PC-9 (cell line): ENCODE results near the gene PNPLA7. TPM values are rescaled to one million over a fixed set of nuclear protein-coding genes. Genes with fewer than 3 reads are reported as not detected.

Experiments
- BruUV-seq: library from RNA; stranded (reverse); fragments of 400-500 nt; replicated peaks from 2 replicates; lab custom pipeline; 2021; lab: Mats Ljungman, UMichigan
- CTCF ChIA-PET: fragments of 300-600 bp; sonication (Branson Sonifier 250); formaldehyde crosslinking; loops from one replicate; lab custom pipeline; 2022; ENCODE audit warnings: antibody characterized with exemption; lab: Charles Lee
- POLR2A ChIA-PET: fragments of 300-600 bp; sonication (Branson Sonifier 250); formaldehyde crosslinking; loops from one replicate; lab custom pipeline; 2022; ENCODE audit warnings: antibody characterized with exemption; ENCODE audit not compliant: unreplicated experiment; lab: Charles Lee
- DNase-seq, 2 experiments: peaks; one replicate each; pipeline versions ENCODE4 v3.0.0 to v3.0.0-alpha.2; 2015 to 2022; ENCODE audit warnings: mixed read lengths in 1 of 2
- H2AFZ ChIP-seq: fragments of 200-600 bp; sonication (generic); 2 replicates; pipeline ENCODE4 v1.8.1; 2017; ENCODE audit warnings: antibody characterized with exemption
- H3F3A ChIP-seq: fragments of 200-600 bp; sonication (generic); 2 replicates; pipeline ENCODE4 v1.8.1; 2017; ENCODE audit warnings: antibody characterized with exemption, mild to moderate bottlenecking, low read depth; ENCODE audit not compliant: insufficient read depth
- H3K27ac ChIP-seq: fragments of 200-600 bp; sonication (generic); 2 replicates; pipeline ENCODE4 v1.6.1; 2016; ENCODE audit warnings: mixed run types
- H3K27me3 ChIP-seq: fragments of 200-600 bp; sonication (generic); 2 replicates; pipeline ENCODE4 v1.6.1; 2016; ENCODE audit warnings: low read depth, mixed run types; ENCODE audit not compliant: insufficient read depth
- H3K36me3 ChIP-seq: fragments of 200-600 bp; sonication (generic); 2 replicates; pipeline ENCODE4 v1.6.1; 2016; ENCODE audit warnings: low read depth, mixed run types
- H3K4me1 ChIP-seq: fragments of 200-600 bp; sonication (generic); replicated peaks from 2 replicates; pipeline ENCODE4 v1.6.1; 2016; ENCODE audit warnings: mixed run types; ENCODE audit not compliant: insufficient read depth
- H3K4me2 ChIP-seq: fragments of 200-600 bp; sonication (generic); 2 replicates; pipeline ENCODE4 v1.6.1; 2017; ENCODE audit warnings: mixed run types
- H3K4me3 ChIP-seq: fragments of 200-600 bp; sonication (generic); 2 replicates; pipeline ENCODE4 v1.6.1; 2016; ENCODE audit warnings: mixed run types
- H3K79me2 ChIP-seq: fragments of 200-600 bp; sonication (generic); 2 replicates; pipeline ENCODE4 v1.6.1; 2017; ENCODE audit warnings: low read depth, mixed run types
- H3K9me2 ChIP-seq: fragments of 200-600 bp; sonication (generic); 2 replicates; pipeline ENCODE4 v1.8.1; 2017; ENCODE audit warnings: mild to moderate bottlenecking; ENCODE audit not compliant: insufficient read depth
- H3K9me3 ChIP-seq: fragments of 200-600 bp; sonication (generic); 2 replicates; pipeline ENCODE4 v1.8.1; 2016; ENCODE audit warnings: low read depth; ENCODE audit not compliant: insufficient read depth
- H4K20me1 ChIP-seq: fragments of 200-600 bp; sonication (generic); 2 replicates; pipeline ENCODE4 v1.8.1; 2017; ENCODE audit not compliant: insufficient read depth
- EZH2 ChIP-seq: fragments of 200-600 bp; sonication (generic); IDR thresholded peaks from 2 replicates; pipeline ENCODE4 v1.8.0; 2017; ENCODE audit warnings: antibody characterized with exemption, low read depth
- intact Hi-C: fragments of 100-400 bp; cut with micrococcal nuclease; formaldehyde crosslinking; loops from one replicate; pipeline ENCODE4 v1.10.0; 2022; ENCODE audit not compliant: unreplicated experiment
- total RNA-seq: library from RNA; stranded (reverse); gene quantifications from 2 replicates; pipeline ENCODE4 v1.2.3, GENCODE V29; 2021
- TF ChIP-seq, protein P1 (sequence below): fragments of 200-600 bp; sonication (generic); conservative IDR thresholded peaks from 2 replicates; pipeline ENCODE4 v1.6.1; 2017; ENCODE audit warnings: mixed run types, antibody characterized with exemption, mild to moderate bottlenecking, moderate library complexity

The PNPLA7 gene
- total RNA-seq, 1 experiment from 2014 or later: 1.9 TPM

DNA sequence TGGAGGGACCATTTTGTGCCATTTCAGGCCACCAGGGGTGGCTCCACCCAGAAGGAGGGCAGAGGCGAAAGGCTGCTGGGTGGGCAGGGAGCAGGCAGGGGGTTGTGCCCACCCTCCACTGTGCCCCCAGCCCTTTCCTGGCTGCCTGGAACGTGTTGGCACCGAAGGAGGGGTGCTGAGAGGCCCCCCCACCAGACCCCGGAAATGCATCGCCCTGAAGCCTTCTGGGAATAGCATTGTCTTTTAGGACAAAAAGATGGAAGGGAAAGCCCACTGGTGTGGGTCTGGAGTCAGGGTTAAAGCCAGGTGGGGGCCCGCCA lies 121.9 kb downstream of the PNPLA7 start:
- H3K4me1 ChIP-seq: peaks cover 9% of the 10 kb centered on the region
- no peak overlapping the region for H2AFZ ChIP-seq
- no peak for DNase-seq
- no peaks in the 10 kb centered on the region for H4K20me1 ChIP-seq
- no peak overlapping the region for H3K27ac ChIP-seq
- no peaks in the 10 kb centered on the region for H3K9me3 ChIP-seq
- H3K4me3 ChIP-seq: no peak overlapping the region
- ChIA-PET POLR2A (interaction anchor here (0.6 kb wide), 1 partner anchor 13 kb away, joined by 5 read pairs; no protein-coding TSS in a partner anchor), CTCF (interaction anchor here (0.6 kb wide), 1 partner anchor 106 kb away, joined by 5 read pairs; no protein-coding TSS in a partner anchor)
- BruUV-seq: no TSS peak
- no peaks in the 10 kb centered on the region for H3K27me3 ChIP-seq
- intact Hi-C loops: no loop called here
- no peaks in the 10 kb centered on the region for H3K9me2 ChIP-seq
- no peaks in the 10 kb centered on the region for H3K36me3 ChIP-seq
- peaks cover 19% of the 10 kb centered on the region for H3F3A ChIP-seq
- 0 out of 2 replicates have a peak, but pooled peaks cover 6% of the 10 kb centered on the region for H3K79me2 ChIP-seq
- TF ChIP-seq, protein P1, sequence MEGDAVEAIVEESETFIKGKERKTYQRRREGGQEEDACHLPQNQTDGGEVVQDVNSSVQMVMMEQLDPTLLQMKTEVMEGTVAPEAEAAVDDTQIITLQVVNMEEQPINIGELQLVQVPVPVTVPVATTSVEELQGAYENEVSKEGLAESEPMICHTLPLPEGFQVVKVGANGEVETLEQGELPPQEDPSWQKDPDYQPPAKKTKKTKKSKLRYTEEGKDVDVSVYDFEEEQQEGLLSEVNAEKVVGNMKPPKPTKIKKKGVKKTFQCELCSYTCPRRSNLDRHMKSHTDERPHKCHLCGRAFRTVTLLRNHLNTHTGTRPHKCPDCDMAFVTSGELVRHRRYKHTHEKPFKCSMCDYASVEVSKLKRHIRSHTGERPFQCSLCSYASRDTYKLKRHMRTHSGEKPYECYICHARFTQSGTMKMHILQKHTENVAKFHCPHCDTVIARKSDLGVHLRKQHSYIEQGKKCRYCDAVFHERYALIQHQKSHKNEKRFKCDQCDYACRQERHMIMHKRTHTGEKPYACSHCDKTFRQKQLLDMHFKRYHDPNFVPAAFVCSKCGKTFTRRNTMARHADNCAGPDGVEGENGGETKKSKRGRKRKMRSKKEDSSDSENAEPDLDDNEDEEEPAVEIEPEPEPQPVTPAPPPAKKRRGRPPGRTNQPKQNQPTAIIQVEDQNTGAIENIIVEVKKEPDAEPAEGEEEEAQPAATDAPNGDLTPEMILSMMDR: no peak
- no peak for TF ChIP-seq EZH2
- no peak overlapping the region for H3K4me2 ChIP-seq

- H3K79me2 ChIP-seq: 0 out of 2 replicates have a peak, but pooled peaks cover 6% of the 10 kb centered on the region
- intact Hi-C loops: no loop called here
- no peaks in the 10 kb centered on the region for H3K9me2 ChIP-seq
- no peak overlapping the region for H2AFZ ChIP-seq
- H3F3A ChIP-seq: peaks cover 19% of the 10 kb centered on the region
- no peak overlapping the region for H3K4me3 ChIP-seq
- H3K27me3 ChIP-seq: no peaks in the 10 kb centered on the region
- BruUV-seq: no TSS peak
- peaks cover 9% of the 10 kb centered on the region for H3K4me1 ChIP-seq
- no peaks in the 10 kb centered on the region for H4K20me1 ChIP-seq
- CTCF ChIA-PET: no interaction called here
- H3K4me2 ChIP-seq: no peak overlapping the region
- no peak for DNase-seq
- TF ChIP-seq, protein P1: no peak
- TF ChIP-seq EZH2: no peak
- H3K9me3 ChIP-seq: no peaks in the 10 kb centered on the region
- H3K27ac ChIP-seq: no peak overlapping the region
- no peaks in the 10 kb centered on the region for H3K36me3 ChIP-seq
- POLR2A ChIA-PET: interaction anchor here (0.6 kb wide), 1 partner anchor 14 kb away, joined by 5 read pairs; no protein-coding TSS in a partner anchor
Observed at GRCh38 chr9:137427454-137428310, 122.5 kb downstream of the PNPLA7 start.

GRCh38 chr9:137426018-137426681 lies 124.1 kb downstream of the PNPLA7 start:
- no TSS peak for BruUV-seq
- peaks cover 17% of the 10 kb centered on the region for H3F3A ChIP-seq
- H3K27ac ChIP-seq: no peak overlapping the region
- no peak overlapping the region for H3K4me3 ChIP-seq
- no peak overlapping the region for H3K4me2 ChIP-seq
- no peaks in the 10 kb centered on the region for H3K9me3 ChIP-seq
- no peak for DNase-seq
- H3K36me3 ChIP-seq: no peaks in the 10 kb centered on the region
- H3K79me2 ChIP-seq: peaks cover 19% of the 10 kb centered on the region
- no peaks in the 10 kb centered on the region for H3K27me3 ChIP-seq
- ChIA-PET CTCF (no interaction called here), POLR2A (no interaction called here)
- H3K9me2 ChIP-seq: no peaks in the 10 kb centered on the region
- no peaks in the 10 kb centered on the region for H4K20me1 ChIP-seq
- TF ChIP-seq, protein P1: no peak
- TF ChIP-seq EZH2: no peak
- H3K4me1 ChIP-seq: peaks cover 17% of the 10 kb centered on the region
- no peak overlapping the region for H2AFZ ChIP-seq
- intact Hi-C loops: no loop called here
